Stomach (tissue), 9 donors: ENCODE results near the gene RASA3. TPM values are rescaled to one million over a fixed set of nuclear protein-coding genes. Genes with fewer than 3 reads are reported as not detected.

ENCODE experiments used
- DNase-seq, 2 donors: peaks; one replicate each; pipeline versions ENCODE4 v3.0.0 to v3.0.0-alpha.2; 2013 to 2019
- H3K27ac ChIP-seq, 5 donors: fragments of 200-600 bp in 4 of 5; sonication (generic) in 4 of 5; one replicate each; pipeline ENCODE4 v1.5.1; 2013 to 2019; ENCODE audit warnings: mild to moderate bottlenecking in 1 of 5, moderate library complexity in 1 of 5
- H3K27me3 ChIP-seq, 3 donors: fragments of 200-600 bp; sonication (generic); one replicate each; pipeline ENCODE4 v1.5.1; 2017 to 2019; ENCODE audit warnings: mixed run types in 1 of 3
- H3K36me3 ChIP-seq, 4 donors: fragments of 200-600 bp; sonication (generic); 1 replicate in 3 of 4; 2 replicates in 1 of 4; pipeline ENCODE4 v1.5.1; 2016 to 2019
- H3K4me1 ChIP-seq, 4 donors: fragments of 200-600 bp; sonication (generic); one replicate each; pipeline ENCODE4 v1.5.1; 2016 to 2019
- H3K4me3 ChIP-seq, 4 donors: fragments of 200-600 bp; sonication (generic) in 3 of 4; one replicate each; pipeline ENCODE4 v1.5.1; 2016 to 2019; ENCODE audit warnings: mild to moderate bottlenecking in 1 of 4
- H3K9me3 ChIP-seq, 4 donors: fragments of 200-600 bp; sonication (generic); one replicate each; pipeline ENCODE4 v1.5.1; 2016 to 2019
- EP300 ChIP-seq: sonication (generic); formaldehyde crosslinking; IDR thresholded peaks from one replicate; pipeline ENCODE4 v1.6.1; 2017; ENCODE audit warnings: antibody characterized with exemption
- POLR2A ChIP-seq, 4 donors: fragments of 450-650 bp; IDR thresholded peaks; one replicate each; pipeline ENCODE4 v1.6.1; 2016; ENCODE audit warnings: antibody characterized with exemption in 4 of 4, control low read depth in 2 of 4, mild to moderate bottlenecking in 1 of 4, moderate library complexity in 1 of 4
- POLR2AphosphoS5 ChIP-seq, 3 donors: sonication (generic); formaldehyde crosslinking; IDR thresholded peaks; one replicate each; pipeline ENCODE4 v1.6.1; 2016; ENCODE audit warnings: antibody characterized with exemption in 3 of 3
- WGBS, 5 donors: extraction: QIAGEN DNeasy Blood & Tissue Kit in 3 of 5; methylation state at CpG; one replicate each; pipeline versions ENCODE4 v1.1.5 to v1.1.7; 2013 to 2018; 5-methylcytosine and 5-hydroxymethylcytosine counted together
- intact Hi-C: fragments of 100-400 bp; cut with DNase I; formaldehyde crosslinking; loops from one replicate; pipeline ENCODE4 v1.15.1; 2023; ENCODE audit warnings: low total_unique reads
- polyA plus RNA-seq, 3 donors: library from polyadenylated mRNA; stranded (reverse); fragments of 200-250 nt; gene quantifications; one replicate each; pipeline ENCODE4 v1.2.3, GENCODE V29; 2013
- total RNA-seq, 5 donors: library from RNA; depleted of rRNA; stranded (reverse); fragments of >200 nt; gene quantifications; one replicate each; pipeline versions ENCODE4 v1.1.0 to v1.2.3, GENCODE V29; 2014 to 2016
- TF ChIP-seq, protein P1 (sequence below), 7 experiments: fragments of 450-650 bp in 4 of 7; fragments of 200-600 bp in 3 of 7; sonication (generic) in 3 of 7; IDR thresholded peaks; one replicate each; pipeline ENCODE4 v1.5.1; 2016 to 2019; ENCODE audit warnings: antibody characterized with exemption in 7 of 7, control low read depth in 2 of 7, mild to moderate bottlenecking in 1 of 7
- donor health status: healthy with polysubstance abuse.
- donor health status: Bipolar disorder and iron deficiency.
- donor health status: healthy.

The RASA3 gene
- total and polyA plus RNA-seq, 8 donors = 3.7 to 22.3 (median 7.9) TPM

DNA sequence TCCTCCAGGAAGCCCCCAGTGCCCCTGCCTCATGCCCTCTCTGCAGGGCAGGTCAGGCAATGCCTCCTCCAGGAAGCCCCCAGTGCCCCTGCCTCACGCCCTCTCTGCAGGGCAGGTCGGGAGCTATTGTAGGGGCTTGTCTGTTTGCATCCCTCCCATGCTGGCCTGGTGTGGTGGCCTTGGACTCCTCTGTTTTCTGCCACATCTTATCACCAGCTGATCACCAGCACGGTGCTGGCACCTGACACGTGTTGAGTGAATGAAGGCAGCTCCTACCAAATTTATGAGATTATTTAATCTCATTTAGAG is 107.1 kb downstream of the RASA3 start:
- TF ChIP-seq EP300 = no peak
- no peak for TF ChIP-seq POLR2A (IDR thresholded peaks at IDR 0.05)
- TF ChIP-seq POLR2AphosphoS5 (IDR thresholded peaks at IDR 0.05) = no peak
- TF ChIP-seq, protein P1, sequence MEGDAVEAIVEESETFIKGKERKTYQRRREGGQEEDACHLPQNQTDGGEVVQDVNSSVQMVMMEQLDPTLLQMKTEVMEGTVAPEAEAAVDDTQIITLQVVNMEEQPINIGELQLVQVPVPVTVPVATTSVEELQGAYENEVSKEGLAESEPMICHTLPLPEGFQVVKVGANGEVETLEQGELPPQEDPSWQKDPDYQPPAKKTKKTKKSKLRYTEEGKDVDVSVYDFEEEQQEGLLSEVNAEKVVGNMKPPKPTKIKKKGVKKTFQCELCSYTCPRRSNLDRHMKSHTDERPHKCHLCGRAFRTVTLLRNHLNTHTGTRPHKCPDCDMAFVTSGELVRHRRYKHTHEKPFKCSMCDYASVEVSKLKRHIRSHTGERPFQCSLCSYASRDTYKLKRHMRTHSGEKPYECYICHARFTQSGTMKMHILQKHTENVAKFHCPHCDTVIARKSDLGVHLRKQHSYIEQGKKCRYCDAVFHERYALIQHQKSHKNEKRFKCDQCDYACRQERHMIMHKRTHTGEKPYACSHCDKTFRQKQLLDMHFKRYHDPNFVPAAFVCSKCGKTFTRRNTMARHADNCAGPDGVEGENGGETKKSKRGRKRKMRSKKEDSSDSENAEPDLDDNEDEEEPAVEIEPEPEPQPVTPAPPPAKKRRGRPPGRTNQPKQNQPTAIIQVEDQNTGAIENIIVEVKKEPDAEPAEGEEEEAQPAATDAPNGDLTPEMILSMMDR (IDR thresholded peaks at IDR 0.05) = no peak
- H3K27me3 ChIP-seq = no peaks in the 10 kb centered on the region
- H3K36me3 ChIP-seq = peaks cover 4 to 43% (median 35%) of the 10 kb centered on the region in 4 donors
- WGBS, 5 donors = 69 to 85% (median 74%) methylated on average over 4 of the region's 4 CpGs
- no peak overlapping the region for H3K4me3 ChIP-seq
- intact Hi-C loops = no loop called here
- peak overlapping the region in 3 of 5 donors; percentile 66 to 77 (median 71) for H3K27ac ChIP-seq
- peaks cover 8 to 36% (median 33%) of the 10 kb centered on the region in 4 donors for H3K4me1 ChIP-seq
- DNase-seq = no peak
- no peaks in the 10 kb centered on the region for H3K9me3 ChIP-seq

DNA sequence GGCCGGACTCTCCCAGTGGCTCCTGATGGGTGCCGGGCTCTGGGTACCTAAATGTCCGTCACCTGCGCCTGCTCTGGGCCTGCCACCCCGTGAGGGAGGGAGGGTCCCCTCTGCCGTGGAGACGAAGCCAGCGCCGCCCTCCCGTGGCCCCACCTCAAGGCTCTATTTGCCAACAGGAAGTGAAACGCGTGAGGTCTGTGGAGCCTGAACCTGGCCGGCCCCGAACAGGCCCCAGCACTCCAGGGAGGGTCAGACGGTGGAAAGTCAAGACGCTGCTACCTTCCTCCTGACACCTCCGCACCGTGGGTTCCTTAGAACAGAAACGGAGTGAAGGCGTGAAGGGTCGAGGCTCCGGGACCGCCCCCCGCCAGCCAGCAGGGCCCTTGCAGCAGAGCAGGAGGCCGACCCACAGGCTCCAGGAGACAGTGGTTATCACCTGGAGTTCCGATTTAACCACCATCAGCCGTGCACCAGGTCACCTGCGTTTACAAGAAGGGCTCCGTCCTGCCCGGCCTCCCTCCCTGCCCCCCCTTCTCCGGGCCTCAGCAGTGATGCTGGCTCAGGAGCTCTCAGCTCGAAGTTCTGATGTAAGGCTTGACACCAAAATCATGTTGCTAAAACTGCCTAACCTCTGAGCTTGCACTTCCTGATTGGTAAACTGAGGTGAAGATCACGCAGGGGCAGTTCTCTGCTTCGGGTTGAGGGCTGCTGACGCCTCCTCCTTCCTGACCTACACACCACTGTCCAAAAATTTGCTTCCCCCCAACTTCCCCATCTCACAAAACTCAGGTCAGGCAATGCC is 107.6 kb downstream of the RASA3 start:
- intact Hi-C loops = no loop called here
- peaks cover 4 to 46% (median 37%) of the 10 kb centered on the region in 4 donors for H3K36me3 ChIP-seq

DNA sequence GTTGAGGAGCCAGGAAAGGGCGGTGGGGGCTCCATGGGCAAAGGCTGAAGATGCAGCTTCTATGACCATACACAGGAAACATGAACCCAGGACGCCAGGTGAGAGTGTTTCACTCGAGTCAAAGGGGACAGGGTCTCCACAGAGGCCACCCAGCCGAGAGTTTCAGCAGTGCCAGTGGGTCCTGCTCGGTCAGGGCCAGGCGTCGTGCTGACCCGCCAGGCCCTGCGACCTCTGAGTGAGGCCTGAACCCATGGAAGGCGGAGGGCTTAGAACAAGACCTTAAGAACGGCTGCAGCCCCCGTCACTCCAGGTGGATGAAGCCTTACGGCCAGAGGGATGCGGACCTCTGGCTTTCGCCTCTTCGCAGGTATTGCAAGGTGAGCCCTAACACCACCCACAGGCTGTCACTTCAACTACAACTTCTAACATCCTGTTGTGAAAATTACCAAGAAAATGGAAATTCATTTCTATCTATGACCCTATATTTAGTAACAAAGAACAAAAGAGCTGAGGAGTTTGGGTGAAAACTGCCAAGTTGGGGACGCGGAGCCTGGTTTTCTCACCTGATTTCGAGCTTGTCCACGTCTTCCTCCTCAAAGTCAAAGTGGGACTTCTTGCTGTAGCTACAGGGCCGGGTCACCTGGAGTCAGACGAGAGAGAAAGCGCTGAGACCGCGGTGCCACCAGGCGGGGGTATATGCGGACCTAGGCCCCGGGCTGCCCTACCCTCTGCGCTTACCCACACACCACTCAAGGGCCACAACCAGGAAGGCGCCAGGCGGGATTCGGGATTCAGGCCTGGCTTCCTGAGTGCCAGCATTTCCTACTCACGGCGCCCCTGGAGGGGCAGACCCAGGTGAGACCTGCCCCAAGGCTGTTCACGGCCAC is 108.5 kb downstream of the RASA3 start:
- WGBS, 5 donors = 92 to 97% (median 95%) methylated on average over 31 to 35 of the region's 35 CpGs
- no peaks in the 10 kb centered on the region for H3K27me3 ChIP-seq
- H3K36me3 ChIP-seq = peaks cover 4 to 52% (median 42%) of the 10 kb centered on the region in 4 donors
- no peak for DNase-seq
- H3K4me1 ChIP-seq = peaks cover 8 to 36% (median 33%) of the 10 kb centered on the region in 4 donors
- TF ChIP-seq, protein P1 (IDR thresholded peaks at IDR 0.05) = no peak
- H3K4me3 ChIP-seq = no peak overlapping the region
- peak overlapping the region in 1 of 5 donors; percentile 10 for H3K27ac ChIP-seq
- no peaks in the 10 kb centered on the region for H3K9me3 ChIP-seq
- intact Hi-C loops = no loop called here

More for the DNA sequence above, 107.6 kb downstream of the RASA3 start:
- Histone ChIP-seq H3K9me3 (no peaks in the 10 kb centered on the region), H3K27ac (peak overlapping the region in 3 of 5 donors; percentile 66 to 77 (median 71)), H3K4me1 (peaks cover 8 to 36% (median 33%) of the 10 kb centered on the region in 4 donors), H3K4me3 (no peak overlapping the region), H3K27me3 (no peaks in the 10 kb centered on the region)
- WGBS, 5 donors = 65 to 85% (median 68%) methylated on average over 31 to 35 of the region's 35 CpGs
- no peak for DNase-seq
- no peak for TF ChIP-seq EP300
- TF ChIP-seq, protein P1 (IDR thresholded peaks at IDR 0.05) = no peak
- no peak for TF ChIP-seq POLR2AphosphoS5 (IDR thresholded peaks at IDR 0.05)
- no peak for TF ChIP-seq POLR2A (IDR thresholded peaks at IDR 0.05)

DNA sequence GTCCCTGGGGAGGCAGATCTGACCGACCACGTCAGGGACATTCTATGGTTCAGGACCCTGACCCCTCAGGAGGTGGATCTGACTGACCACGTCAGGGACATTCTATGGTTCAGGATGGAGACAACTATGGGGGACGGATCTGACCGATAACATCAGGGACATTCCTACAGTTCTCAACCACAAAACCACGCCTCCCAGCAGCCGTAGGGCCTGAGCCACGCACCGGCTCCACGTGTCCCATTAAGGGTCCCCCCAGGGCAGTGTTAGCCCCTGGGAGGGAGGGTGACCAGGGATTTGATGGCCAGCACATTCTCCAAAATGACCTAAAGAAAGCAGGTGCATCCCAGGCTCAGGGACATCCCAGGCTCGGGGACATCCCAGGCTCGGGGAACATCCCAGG is 109.5 kb downstream of the RASA3 start:
- H3K9me3 ChIP-seq = no peaks in the 10 kb centered on the region
- intact Hi-C loops = no loop called here
- TF ChIP-seq POLR2AphosphoS5 (IDR thresholded peaks at IDR 0.05) (no peak), POLR2A (IDR thresholded peaks at IDR 0.05) (no peak), EP300 (no peak)
- TF ChIP-seq, protein P1 (IDR thresholded peaks at IDR 0.05) = no peak
- H3K27ac ChIP-seq = no peak overlapping the region
- no peaks in the 10 kb centered on the region for H3K27me3 ChIP-seq
- no peak for DNase-seq
- no peak overlapping the region for H3K4me3 ChIP-seq
- peaks cover 12 to 62% (median 53%) of the 10 kb centered on the region in 4 donors for H3K36me3 ChIP-seq
- 82 to 93% (median 91%) methylated on average over 9 to 12 of the region's 12 CpGs for WGBS, 5 donors
- H3K4me1 ChIP-seq = peaks cover 8 to 34% (median 33%) of the 10 kb centered on the region in 4 donors
